Activated gamma-delta T cell treated with anti-CD3 and anti-CD28 coated beads, Interleukin-2, amount 50 U/mL, for 16 hours (primary cell): Measurements from ENCODE around the gene FAM89A.
"Not testable (repeated sequence)": the region's sequence is repeated elsewhere in the genome, so short reads cannot be mapped to it uniquely, and the experiment has no call there.

Source experiments
- DNase-seq: peaks from one replicate; pipeline ENCODE4 v3.0.0-alpha.2; 2020; ENCODE audit warnings: low read depth

Gene FAM89A

GRCh38 chr1:230992100-230992774 lies 47.8 kb downstream of the FAM89A start:
- DNase-seq, result no peak

- no peak for DNase-seq
These were observed 52.6 kb downstream of the FAM89A start for GRCh38 chr1:230987448-230987847.

GRCh38 chr1:230986976-230987375 lies 53.1 kb downstream of the FAM89A start:
- DNase-seq, result no peak

- no peak for DNase-seq
These were observed 54.3 kb downstream of the FAM89A start for GRCh38 chr1:230985711-230986110.

GRCh38 chr1:230984622-230985515 lies 55.2 kb downstream of the FAM89A start:
- not testable (repeated sequence) for DNase-seq

GRCh38 chr1:230983811-230984210 lies 56.2 kb downstream of the FAM89A start:
- DNase-seq, result no peak

GRCh38 chr1:230982696-230983095 lies 57.4 kb downstream of the FAM89A start:
- no peak for DNase-seq

GRCh38 chr1:230979952-230980351 lies 60.1 kb downstream of the FAM89A start:
- DNase-seq, result no peak

- no peak for DNase-seq
These were observed 60.7 kb downstream of the FAM89A start for GRCh38 chr1:230979389-230979716.

- peak; percentile 95 for DNase-seq
These were observed 61.3 kb downstream of the FAM89A start, which contains the start of the genes ARV1 and TTC13 for GRCh38 chr1:230978491-230979388. Gene ARV1 (plus strand): TSS chr1:230979094. CDS start chr1:230979106, 12 bp downstream. Gene TTC13 (minus strand): TSS chr1:230978861. CDS start chr1:230978830, 31 bp downstream.

- DNase-seq, result no peak
These were observed 62.1 kb downstream of the FAM89A start for GRCh38 chr1:230977761-230978490.

GRCh38 chr1:230976825-230977747 lies 63.0 kb downstream of the FAM89A start:
- peak; percentile 15 for DNase-seq

- no peak for DNase-seq
These were observed 63.7 kb downstream of the FAM89A start for GRCh38 chr1:230976360-230976759.

GRCh38 chr1:230975636-230976035 lies 64.4 kb downstream of the FAM89A start:
- no peak for DNase-seq

- DNase-seq, result peak; percentile 28
These were observed 67.2 kb downstream of the FAM89A start for GRCh38 chr1:230972855-230973271.

GRCh38 chr1:230971771-230972170 lies 68.3 kb downstream of the FAM89A start:
- DNase-seq, result no peak

- no peak for DNase-seq
These were observed 69.6 kb downstream of the FAM89A start for GRCh38 chr1:230970432-230970831.
